Left lobe of liver (tissue), 2 donors: ENCODE measurements around the gene MTHFSD. TPM values are rescaled to one million over a fixed set of nuclear protein-coding genes. Genes with fewer than 3 reads are reported as not detected.
A peak's percentile ranks its signal among the peaks of the same experiment; 100 is the strongest.

Source experiments
- ATAC-seq: fragments of 200-7000 bp; cut with Tn5 transposase; one replicate; pipeline ENCODE4 v1.9.1; 2020; ENCODE audit warnings: mild to moderate bottlenecking, moderate library complexity
- DNase-seq: peaks from one replicate; pipeline ENCODE4 v3.0.0-alpha.2; 2020; ENCODE audit warnings: low spot score
- total RNA-seq: library from RNA; stranded (reverse); gene quantifications from one replicate; pipeline ENCODE4 v1.2.1, GENCODE V29; 2021
- donor health status: DM: no; HTN: no; CAD: no; lungs with moderate emphysema.
- donor health status: DM: no; HTN: yes; CAD: no.

The MTHFSD gene
- total RNA-seq, 1 donor from 2014 or later = 9.9 TPM

- ATAC-seq (no peak), DNase-seq (no peak)
These were observed 29.1 kb upstream of the MTHFSD start for GRCh38 chr16:86584071-86584685.

GRCh38 chr16:86581458-86581857 is 26.4 kb upstream of the MTHFSD start:
- DNase-seq (no peak), ATAC-seq (no peak)

- no peak for DNase-seq
- no peak for ATAC-seq
These were observed 25.7 kb upstream of the MTHFSD start for GRCh38 chr16:86580791-86581170.

GRCh38 chr16:86580063-86580790 is 25.2 kb upstream of the MTHFSD start:
- no peak for ATAC-seq

GRCh38 chr16:86579268-86580062 is 24.4 kb upstream of the MTHFSD start:
- ATAC-seq = no peak
- DNase-seq = no peak

More at GRCh38 chr16:86580063-86580790, 25.2 kb upstream of the MTHFSD start:
- DNase-seq = no peak

- DNase-seq (no peak), ATAC-seq (no peak)
These were observed 23.7 kb upstream of the MTHFSD start for GRCh38 chr16:86578611-86579267.

GRCh38 chr16:86578061-86578599 is 23.1 kb upstream of the MTHFSD start, which contains the start of gene FOXL1:
TSS of gene FOXL1 (plus strand) at chr16:86578549. CDS start at chr16:86578724, 175 bp downstream.
- DNase-seq (no peak), ATAC-seq (no peak)

GRCh38 chr16:86577314-86577971 is 22.4 kb upstream of the MTHFSD start:
- no peak for DNase-seq
- ATAC-seq = no peak

- DNase-seq (no peak), ATAC-seq (no peak)
These were observed 21.7 kb upstream of the MTHFSD start for GRCh38 chr16:86576591-86577313.

- no peak for DNase-seq
These were observed 20.9 kb upstream of the MTHFSD start for GRCh38 chr16:86575754-86576557.

GRCh38 chr16:86575095-86575685 is 20.2 kb upstream of the MTHFSD start:
- no peak for DNase-seq
- no peak for ATAC-seq

More at GRCh38 chr16:86575754-86576557, 20.9 kb upstream of the MTHFSD start:
- peak; percentile 70 for ATAC-seq

- DNase-seq = no peak
- no peak for ATAC-seq
These were observed 19.6 kb upstream of the MTHFSD start for GRCh38 chr16:86574646-86575045.

- DNase-seq = no peak
- no peak for ATAC-seq
These were observed 18.8 kb upstream of the MTHFSD start for GRCh38 chr16:86573646-86574508.

- no peak for ATAC-seq
These were observed 18.2 kb upstream of the MTHFSD start for GRCh38 chr16:86573215-86573614.

GRCh38 chr16:86572606-86573005 is 17.6 kb upstream of the MTHFSD start:
- ATAC-seq = no peak

More at GRCh38 chr16:86573215-86573614, 18.2 kb upstream of the MTHFSD start:
- no peak for DNase-seq

GRCh38 chr16:86572041-86572521 is 17.0 kb upstream of the MTHFSD start:
- ATAC-seq = no peak
- no peak for DNase-seq

More at GRCh38 chr16:86572606-86573005, 17.6 kb upstream of the MTHFSD start:
- no peak for DNase-seq

- no peak for ATAC-seq
- no peak for DNase-seq
These were observed 16.5 kb upstream of the MTHFSD start for GRCh38 chr16:86571530-86571915.
